ENCODE measurements around the gene FNTB.
A peak's percentile ranks its signal among the peaks of the same experiment; 100 is the strongest.

The FNTB gene

DNA sequence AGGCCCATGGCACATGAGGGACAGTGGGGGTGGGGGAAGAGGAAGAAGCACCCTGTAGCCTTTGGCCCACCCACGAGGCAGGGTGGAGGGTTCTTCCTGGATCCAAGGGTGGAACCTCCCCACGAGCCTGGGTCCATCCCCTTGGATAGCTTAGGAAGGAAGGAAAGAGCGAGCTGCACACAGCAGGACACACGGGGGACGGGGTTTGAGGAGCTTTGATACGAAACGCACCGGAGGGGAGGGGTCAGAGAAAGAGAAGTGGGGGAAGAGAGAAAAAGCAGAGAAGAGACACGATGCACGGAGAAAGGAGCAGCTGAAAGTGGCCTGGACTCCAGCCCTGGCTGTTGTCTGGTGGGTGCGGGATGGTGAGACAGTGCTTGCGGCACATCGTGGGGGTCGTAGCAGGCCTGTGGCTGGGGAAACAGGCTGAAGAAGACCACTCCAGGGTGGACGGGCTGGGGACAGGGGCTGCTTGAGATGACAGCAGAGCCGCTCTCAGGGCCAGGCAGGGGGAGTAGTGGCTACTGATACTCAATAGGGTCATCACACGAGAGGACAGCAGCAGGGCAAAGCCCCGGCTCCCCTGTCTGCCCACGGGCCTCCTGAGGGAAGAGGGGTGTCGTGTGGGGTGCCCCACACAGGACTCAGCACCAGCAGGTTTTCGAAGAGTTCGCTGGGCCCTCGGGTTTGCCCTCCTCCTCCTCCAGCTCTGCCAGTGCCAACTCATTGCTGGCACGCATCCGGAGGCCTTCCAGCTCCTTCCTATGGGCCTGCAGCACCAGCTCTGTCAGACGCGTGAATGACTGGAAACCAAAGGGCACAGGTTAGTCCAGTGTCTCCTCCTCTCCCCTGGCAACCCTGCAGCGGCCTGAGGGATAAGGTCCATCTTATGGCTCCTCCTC, 38.7 kb upstream of the FNTB start:
- no peak overlapping the region for H3K4me3 ChIP-seq (ENCODE audit: low read depth, low read length)
- TF ChIP-seq CTCF (IDR thresholded peaks at IDR 0.05; ENCODE audit: control insufficient read depth, extremely low read depth, insufficient read depth), result no peak
- DNase-seq (ENCODE audit: low read depth), result no peak

DNA sequence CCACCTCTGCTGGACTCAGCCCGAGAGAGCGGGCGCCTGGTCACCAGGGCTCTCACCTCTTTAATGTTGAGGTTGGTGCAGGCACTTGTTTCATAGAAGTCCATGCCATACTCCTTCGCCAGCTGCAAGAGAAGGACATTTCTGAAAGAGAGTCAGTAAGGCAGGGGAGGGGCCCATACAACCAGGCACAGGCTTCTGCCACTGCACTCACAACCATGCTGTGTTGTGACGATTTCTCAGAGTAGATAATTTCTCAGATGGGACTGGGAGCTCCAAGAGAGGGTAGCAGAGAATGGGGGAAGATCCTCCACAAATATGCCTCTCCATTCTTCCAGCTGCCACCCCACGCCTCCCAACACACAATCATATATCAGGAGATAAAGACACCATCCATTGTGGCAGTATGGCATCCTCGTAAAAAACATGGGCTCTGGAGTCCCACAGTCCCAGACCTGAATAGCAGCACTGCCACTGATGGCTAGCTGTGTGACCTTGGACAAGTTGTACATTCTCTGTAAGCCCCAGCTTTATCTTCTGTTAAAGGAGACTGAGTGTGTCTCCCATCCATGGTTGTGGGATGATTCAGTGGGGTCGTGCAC, 38.0 kb upstream of the FNTB start:
- no peak for DNase-seq (ENCODE audit: low read depth)
- TF ChIP-seq CTCF (IDR thresholded peaks at IDR 0.05; ENCODE audit: control insufficient read depth, extremely low read depth, insufficient read depth), result no peak
- no peak overlapping the region for H3K4me3 ChIP-seq (ENCODE audit: low read depth, low read length)

GRCh38 chr14:64950889-64951288, 35.8 kb upstream of the FNTB start:
- TF ChIP-seq CTCF (IDR thresholded peaks at IDR 0.05; ENCODE audit: control insufficient read depth, extremely low read depth, insufficient read depth), result no peak
- DNase-seq (ENCODE audit: low read depth), result no peak
- H3K4me3 ChIP-seq (ENCODE audit: low read depth, low read length), result no peak overlapping the region

GRCh38 chr14:64951291-64951690, 35.4 kb upstream of the FNTB start:
- no peak overlapping the region for H3K4me3 ChIP-seq (ENCODE audit: low read depth, low read length)
- DNase-seq (ENCODE audit: low read depth), result no peak
- TF ChIP-seq CTCF (IDR thresholded peaks at IDR 0.05; ENCODE audit: control insufficient read depth, extremely low read depth, insufficient read depth), result no peak

DNA sequence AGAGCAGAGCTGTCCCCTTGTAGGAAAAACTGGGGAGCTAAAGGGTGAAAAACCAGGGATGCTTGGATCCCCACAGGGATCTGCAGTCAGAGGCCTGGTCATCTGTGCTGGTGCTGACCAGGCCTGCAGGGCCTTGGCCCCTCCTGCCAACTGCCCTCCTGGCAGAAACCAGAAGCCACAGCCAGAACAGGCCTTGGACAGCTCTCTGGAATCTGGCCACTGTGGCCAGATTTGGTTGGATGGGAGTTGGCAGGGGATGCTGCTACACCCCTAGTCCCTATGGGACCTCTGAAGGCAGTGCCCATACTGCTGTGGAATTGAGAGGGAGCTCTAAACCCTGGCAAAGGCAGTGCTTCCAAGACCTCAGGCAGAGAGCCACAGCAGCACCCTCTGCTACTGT, 35.0 kb upstream of the FNTB start:
- DNase-seq (ENCODE audit: low read depth), result no peak

DNA sequence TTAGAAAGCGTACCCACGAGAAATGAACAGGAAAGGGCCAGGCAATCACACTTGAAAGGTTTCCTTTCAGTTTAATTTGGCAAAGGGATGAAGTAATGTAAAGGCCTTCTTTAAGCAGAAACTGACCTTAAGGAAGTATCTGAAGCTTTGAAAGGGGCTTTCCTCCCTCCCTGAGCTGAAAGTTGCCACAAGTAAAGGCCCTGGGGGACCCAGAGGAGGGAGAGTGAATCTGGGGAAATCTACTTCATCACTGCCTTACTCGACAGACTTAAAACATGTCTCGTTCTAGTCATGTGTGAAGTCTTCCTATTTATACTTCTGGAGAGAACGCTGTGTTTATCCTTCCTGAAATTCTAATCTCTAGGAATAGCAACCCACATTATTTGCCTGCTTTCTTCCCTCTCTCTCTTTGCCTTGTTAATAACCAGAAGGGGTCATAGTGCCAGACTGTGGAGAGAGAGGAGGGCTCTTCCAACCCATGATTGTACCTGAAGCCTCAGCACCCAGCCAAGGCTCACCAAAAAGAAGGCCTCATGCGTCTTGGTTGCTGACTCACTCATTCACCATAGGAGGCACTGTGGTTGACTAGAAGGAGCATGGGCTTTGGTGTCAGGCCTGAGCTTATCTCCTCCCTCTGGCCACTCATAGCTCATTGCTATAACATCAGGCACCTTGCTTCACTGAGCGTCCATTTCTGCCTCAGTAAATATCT, 33.9 kb upstream of the FNTB start:
- TF ChIP-seq CTCF (IDR thresholded peaks at IDR 0.05; ENCODE audit: control insufficient read depth, extremely low read depth, insufficient read depth), result 0 out of 2 replicates have a peak, but pooled peaks have one; percentile 3
- H3K4me3 ChIP-seq (ENCODE audit: low read depth, low read length), result no peak overlapping the region
- no peak for DNase-seq (ENCODE audit: low read depth)

More for the DNA sequence above, 35.0 kb upstream of the FNTB start:
- TF ChIP-seq CTCF (IDR thresholded peaks at IDR 0.05; ENCODE audit: control insufficient read depth, extremely low read depth, insufficient read depth), result no peak
- H3K4me3 ChIP-seq (ENCODE audit: low read depth, low read length), result no peak overlapping the region

Data from LNCaP clone FGC (cell line).